Hematopoietic multipotent progenitor cell treated with erythropoietin and hydrocortisone succinate and interleukin-3 and kit ligand, for 17 days (in vitro differentiated cells): ENCODE data around the gene PITX1.

Experiments
- DNase-seq: peaks from one replicate; pipeline ENCODE4 v3.0.0-alpha.2; 2015; ENCODE audit warnings: low spot score

PITX1 gene

DNA sequence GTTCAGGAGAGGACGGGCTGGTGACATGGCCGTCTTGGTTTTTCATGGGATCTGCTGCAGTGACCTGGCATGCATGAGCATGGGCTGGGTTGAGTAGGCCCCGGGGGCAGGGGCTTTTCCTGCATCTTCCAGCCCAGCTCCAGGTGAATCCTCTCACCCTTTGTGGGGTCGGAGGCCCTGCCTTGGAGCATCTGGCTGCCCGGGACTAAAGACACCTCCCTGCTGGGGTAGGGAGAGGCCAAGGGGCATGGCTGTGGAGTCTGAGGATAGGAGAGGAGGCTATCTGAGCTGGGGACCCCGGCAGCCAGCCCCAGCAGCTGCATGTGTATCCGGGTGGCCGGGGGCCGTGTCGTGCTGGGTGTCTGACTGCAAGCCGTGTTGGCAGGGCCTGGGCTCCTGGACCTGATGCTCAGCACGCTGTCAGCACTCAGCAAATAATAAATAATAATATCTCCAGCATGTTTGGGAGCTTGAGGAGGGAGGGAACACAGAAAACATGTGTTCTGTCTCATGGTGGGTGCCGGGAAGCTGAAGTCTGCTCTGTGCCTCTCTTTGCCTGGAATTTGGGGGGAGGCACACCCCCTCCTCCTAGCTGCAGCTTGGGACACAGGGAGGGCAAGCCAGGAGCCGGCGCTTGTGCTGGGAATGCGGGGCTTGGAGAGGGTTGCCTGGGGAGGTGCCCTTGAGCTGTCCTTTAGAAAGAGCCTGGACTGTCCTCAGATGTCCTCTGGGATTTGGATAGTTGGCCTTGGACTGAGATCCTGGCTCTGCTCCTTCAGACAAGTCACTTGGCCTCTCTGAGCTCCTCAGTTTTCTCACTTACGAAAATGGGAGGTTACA lies 28.4 kb upstream of the PITX1 start:
- no peak for DNase-seq

DNA sequence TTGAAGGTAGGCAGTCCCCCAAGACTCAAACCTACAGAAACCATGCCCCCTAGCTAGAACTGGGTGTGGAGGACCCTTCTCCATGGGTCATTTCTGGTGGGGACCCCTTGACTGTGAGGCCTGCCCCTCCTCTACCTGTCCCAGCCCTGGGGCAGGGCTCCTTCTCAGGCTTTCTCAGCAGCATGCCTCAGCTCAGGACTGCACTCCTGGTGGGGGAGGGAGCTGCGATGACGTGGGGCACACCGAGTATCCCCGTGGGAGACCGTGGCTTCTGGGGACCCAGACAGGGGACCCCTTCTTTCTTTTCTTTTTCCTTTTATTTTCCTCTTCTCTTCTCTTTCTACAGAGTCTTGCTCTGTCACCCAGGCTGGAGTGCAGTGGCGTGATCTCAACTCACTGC lies 27.0 kb upstream of the PITX1 start:
- DNase-seq: no peak

DNA sequence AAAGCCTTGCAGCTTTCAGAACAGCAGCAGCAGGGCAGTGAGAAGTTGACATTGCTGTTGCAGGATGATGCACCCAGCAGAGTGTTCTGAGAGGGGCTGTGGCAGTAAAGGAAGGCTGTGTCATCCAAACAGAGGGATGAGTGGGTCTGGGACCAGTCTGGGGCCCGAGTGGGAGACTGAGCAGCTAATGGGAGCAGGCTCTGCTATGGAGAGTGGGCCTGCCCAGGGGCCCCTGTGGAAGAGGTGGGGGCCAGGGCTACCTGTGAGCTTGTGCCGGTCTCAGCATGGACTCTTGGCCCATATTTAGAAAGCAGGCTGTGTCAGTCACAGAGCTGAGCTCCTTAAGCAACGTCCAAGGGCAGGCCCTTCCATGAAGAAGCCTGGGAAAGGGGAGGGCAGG lies 26.0 kb upstream of the PITX1 start:
- no peak for DNase-seq

DNA sequence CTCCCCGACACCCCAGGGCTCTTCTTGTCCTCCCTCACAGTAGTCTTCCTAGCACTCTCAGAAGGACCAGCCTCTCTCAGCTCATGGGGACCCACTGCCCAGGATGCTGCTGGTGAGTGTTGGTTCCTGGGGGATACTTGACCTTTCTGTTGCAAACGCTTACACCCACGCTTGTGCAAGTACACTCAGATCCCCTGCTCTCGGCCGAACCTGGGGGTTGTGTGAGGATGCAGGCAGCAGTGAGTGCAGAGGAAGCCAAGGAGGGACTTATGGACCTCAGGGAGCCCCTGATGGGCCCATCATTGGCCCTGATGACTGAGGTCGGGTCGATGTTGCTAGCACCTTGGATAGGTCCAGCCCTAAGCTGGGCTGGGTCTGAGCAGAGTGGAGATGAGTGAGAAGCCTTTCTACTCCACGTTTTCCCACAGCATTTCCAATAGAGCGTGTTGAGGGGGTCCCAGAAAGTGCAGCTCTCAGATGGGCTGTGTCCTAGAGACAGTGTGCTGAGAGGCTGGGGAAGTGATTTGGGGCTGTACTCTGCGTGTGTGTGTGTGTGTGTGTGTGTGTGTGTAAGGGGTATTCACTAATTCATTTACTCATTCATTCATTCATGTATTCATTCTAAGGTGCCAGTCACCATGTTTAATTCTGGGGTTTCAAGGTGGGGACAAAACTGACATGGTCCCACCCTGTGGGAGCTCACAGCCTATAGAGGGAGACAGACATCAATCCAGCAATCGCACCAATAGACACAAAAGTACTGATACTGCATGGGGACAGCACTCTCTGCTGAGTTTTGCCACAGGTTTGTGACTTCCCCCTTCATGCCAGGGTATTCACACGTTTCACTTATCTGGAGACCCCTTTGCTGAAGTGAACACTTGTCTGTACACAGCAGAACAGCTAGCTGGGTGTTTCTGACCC lies 25.2 kb upstream of the PITX1 start:
- no peak for DNase-seq

DNA sequence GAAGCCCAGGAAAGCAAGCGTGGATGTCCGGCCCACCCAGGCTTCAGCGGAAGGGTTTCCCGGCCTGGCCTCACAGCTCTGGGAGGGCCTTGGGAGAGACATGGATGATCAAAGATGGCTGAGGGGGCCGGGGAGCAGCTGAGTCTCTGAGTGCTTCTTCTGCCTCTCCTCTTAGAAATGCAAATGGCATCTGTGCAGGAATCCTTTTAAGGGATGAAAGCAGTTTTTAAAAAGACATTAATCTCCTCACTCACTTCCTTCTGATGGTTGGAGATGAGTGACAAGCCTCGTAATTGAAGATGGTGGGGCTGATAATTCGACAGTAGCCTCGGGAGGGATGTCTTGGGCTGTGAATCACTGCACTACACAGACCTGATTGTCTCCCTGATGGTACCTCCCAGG lies 24.3 kb upstream of the PITX1 start:
- no peak for DNase-seq

DNA sequence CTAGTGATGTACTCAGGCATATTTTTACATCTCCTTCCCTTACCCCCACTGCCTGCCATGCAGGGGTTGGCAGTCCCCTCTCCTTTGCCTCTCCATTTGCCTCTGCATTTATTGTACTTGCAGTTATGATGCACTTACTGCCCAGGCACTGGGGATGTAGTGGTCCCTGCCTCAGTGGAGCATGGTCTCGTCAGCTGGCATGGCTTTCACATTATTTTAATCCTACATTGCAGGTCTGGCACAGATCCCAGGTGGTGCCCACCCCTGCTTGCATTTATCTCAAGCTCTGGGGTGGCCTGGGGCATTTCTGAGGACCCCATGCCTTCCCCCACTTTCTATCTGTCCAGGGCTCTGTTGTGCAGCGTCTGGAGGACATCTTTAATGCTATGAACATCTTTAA lies 23.2 kb upstream of the PITX1 start:
- DNase-seq: no peak

DNA sequence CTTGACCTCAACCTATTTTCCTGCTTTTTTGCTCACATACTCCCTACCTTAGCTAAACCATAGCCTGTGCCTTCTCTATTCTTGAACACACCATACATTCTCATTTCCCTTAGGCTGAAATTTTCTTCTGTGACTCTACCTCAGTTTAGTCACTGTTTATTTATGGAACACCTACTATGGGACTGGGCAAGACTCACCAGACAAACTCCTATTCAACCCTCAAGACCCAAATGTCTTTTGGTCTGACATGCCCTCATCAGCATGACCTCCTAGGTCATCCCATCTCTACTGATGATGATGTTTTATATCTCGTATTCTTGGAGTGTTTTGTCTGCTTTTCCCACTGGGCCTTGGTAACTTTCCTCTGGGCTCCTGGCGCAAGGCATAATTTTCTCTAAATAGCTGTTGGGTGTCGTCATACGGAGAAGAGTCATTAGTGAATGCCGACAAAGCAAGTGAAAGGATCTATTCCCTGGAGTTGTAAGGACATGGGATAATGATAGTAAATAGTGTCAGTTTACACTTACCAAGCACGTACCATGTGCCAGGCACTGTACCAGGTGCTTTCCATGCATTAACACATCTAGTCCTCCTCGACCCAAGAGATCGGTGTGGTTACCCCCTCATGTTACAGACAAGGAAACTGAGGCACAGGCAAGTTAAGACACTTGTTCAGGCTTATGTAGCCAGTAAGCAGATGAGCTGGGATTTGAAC lies 22.4 kb upstream of the PITX1 start:
- DNase-seq: no peak

DNA sequence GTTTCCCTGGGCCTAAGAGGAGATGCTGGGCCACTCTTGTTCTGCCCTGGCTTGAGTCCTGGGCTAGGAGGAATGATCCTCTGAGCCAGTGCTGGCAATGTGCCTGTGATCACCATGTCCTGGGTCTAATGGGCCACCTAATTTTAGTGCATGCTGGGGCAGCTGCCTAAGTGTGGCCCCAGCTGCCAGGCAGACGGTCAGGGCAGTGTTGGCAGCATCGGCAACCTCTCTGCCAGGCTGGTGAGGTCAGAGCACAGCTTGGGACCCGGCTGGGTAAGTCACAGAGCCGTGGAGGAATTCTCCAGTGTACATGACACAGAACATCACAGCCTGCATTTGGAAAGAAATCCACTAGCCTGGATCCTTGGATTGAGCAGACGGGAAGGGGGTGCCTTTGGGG lies 21.4 kb upstream of the PITX1 start:
- no peak for DNase-seq

DNA sequence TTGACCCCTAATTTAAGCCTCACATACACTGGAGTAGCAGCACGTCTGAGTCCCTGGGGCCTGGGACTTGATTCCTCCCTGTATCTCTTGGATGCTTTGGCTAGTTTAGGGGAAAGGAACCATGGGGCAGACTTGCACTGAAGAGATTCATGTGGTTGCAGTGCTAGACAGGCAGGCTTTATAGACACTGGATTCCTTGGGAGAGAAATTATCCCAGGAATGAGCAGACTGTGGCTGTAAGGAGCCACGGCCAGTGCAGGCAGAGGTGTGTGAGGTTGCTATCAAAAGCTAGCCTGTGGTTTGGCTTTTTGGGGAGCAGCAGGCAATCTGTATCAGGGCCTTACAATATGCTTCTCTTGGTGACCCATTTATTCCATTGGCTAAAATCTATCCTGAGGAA lies 20.5 kb upstream of the PITX1 start:
- DNase-seq: no peak

DNA sequence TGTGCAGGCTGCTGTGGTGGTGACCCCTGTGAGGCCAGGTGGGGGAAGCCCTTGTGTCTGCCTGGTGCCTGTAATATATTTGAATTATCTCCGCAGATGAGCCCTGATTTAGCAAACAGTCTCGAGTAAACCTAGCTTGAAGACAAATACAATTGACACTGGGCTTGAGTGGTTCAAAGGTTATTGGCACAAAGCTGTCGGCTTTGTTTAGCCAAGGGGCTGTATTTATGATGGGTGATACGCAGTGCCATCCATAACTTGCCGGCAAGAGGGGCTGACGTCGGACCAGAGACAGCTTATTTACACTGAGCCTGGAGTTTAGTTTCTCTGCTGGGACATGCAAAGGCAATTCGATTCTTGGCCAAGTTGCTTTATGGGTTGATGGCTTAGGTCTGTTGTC lies 20.0 kb upstream of the PITX1 start:
- no peak for DNase-seq

DNA sequence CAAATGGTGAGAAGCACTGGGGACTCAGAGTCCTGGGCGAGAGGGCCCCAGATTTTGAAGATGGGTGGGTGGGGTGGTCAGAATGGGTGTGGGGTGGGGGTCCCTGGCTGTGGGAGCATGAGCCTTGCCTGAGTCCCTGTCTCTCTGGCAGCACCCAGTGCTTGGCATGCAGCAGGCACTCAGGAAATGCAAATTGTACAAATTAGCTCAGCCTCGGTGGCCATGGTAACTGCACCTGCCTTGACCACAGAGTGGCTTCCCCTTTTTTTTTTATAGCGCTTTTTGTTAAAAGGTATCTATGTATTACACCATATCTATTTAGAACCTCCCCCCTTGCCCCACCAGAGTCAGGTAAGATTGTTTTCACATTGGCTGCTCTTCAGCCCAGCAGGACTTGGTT lies 19.2 kb upstream of the PITX1 start:
- DNase-seq: no peak

DNA sequence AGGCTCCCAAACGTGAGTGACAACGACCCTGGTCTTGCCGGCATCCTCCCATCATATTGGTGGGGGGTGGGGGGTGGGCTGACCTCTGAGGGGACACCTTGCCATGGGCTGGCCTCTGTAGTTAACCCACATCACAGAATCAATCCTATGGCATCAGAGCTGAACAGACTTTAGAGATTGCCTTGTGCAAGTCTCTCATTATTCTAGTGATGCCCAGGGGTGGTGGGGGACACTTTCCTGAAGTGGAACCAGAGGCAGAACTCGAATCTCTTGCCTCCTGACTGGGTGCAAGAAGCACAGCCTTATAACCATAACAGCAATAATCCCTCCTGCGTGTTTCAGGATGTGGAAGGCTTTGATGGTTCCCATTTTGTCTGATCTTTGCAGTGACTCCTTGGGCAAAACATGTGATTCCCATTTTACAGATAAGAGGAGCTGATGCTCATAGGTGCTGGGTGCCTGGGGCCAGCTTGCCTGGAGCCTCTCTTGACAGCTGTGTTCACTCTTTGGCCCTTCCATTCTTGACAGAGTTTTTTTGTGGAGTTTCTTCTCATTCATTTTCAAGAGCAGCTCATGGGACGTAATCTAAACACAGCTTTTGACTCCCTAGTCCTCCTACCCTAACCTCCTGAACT lies 18.6 kb upstream of the PITX1 start:
- no peak for DNase-seq

DNA sequence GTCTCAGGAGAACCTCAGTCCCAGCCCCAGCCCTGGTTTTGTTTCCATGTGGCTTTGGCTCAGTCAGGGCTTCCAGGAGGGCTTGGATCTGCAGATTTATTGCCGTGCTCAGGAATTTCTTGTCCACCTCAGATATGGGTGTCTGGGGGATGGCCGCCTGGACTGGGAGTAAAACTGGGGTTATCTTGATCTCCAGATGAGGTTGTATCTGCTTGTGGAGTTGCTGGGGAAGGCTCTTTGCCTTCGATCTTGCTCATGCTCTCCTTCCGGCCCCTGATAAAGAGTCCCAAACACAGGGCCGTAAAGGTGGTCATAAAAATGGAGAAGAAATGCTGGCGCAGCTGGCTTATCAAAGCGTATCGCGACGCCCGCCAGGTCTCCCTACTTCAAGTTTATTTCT lies 17.8 kb upstream of the PITX1 start:
- no peak for DNase-seq

DNA sequence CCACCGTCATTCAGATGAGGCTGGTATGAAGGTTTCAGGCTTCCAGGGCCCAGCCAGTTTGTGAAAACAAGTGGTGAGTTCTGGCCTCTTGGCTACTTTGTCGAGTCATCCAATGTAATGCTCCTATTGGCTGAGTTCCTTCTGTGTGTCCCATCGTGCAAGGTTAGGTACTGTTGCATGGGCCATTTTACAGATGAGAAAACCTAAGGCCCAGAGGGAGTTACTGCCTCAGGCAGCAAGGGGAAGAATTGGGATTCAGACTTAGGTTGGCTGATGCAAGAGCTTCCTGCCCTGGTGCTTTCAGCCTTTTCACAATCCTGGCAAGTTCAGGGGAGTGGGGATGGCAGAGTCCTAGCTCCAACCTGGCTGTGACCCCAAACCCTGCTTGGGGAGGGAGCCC lies 17.4 kb upstream of the PITX1 start:
- DNase-seq: no peak

DNA sequence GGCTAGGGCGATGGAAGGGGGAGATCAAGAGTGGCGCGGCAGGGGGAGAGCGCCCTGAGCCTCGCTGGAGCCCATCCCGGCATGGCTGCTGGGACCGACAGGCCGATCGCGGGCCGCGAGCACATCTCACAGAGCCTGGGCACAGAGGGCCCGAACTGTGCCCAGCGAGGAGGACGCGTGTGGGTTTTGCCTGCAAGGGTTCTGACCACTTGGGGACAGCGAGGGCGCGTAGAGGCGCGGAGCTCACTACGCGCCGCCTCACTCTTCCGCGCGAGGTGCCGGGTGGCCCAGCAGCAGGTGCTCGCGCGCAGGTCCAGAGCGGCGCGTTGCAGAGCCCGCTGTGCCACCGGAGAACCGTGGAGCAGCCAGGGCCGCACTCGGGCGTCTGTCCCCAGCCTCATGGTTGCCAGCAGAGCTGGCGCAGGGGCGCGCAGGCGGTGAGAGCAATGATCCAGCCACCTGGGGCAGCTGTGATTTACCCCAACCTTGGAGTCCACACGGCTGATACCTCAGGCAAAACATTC lies 16.3 kb upstream of the PITX1 start:
- no peak for DNase-seq

DNA sequence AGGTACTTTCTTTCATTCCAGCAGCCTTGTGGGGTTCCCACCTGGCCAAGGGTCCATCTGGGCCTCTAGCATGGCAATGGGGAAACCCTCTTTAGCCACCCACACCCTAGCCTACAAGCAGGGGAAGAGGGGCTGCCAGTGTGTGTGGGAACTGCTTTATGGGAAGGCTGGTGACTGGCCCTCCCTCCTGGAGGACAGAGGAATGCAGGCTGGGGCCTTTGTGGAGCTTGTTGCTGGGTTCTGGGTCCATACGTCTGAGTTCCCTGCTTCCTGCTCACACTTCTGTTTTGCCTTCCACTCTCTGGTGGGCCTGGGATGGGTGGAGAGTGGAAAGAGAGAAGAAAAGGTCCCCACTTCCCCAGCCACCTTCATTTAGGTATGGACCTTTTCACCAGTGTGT lies 14.9 kb upstream of the PITX1 start:
- no peak for DNase-seq

DNA sequence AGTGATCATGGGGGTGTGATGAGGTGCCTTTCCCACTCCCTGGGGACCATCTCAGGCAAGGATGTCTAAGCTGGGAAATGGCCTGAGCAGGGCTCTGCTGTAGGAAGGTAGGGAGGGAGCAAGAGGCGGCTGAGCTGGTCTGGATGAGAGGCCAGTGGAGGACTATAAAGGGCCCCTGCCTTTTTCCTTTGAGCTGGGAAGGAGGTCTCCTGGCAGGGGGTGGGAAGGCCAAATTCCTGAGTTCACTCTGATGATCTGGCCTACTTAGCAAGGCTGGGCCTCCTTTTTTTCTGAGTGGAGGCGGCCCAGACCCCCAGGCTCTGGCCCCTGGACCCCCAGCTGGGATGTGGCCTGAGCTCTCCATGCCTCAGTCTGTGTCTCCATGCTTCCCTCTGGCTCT lies 14.3 kb upstream of the PITX1 start:
- no peak for DNase-seq

DNA sequence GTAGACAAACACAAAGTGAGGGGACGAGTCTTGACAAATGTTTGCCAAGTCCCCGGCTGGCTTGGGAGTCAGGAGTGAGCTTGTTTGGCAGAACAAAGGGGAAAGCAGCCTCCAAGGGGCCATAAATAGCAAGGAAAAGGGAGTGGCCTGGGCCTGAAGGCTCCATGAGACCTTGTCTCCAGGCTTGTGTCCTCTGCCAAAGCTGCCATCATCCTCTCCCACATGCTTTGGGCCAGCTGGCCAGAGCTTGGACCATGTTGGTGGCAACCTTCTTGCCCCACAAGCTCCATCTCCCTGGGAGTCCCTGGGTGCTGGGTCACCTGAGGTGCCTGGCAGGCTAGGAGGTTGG lies 13.3 kb upstream of the PITX1 start:
- DNase-seq: no peak

DNA sequence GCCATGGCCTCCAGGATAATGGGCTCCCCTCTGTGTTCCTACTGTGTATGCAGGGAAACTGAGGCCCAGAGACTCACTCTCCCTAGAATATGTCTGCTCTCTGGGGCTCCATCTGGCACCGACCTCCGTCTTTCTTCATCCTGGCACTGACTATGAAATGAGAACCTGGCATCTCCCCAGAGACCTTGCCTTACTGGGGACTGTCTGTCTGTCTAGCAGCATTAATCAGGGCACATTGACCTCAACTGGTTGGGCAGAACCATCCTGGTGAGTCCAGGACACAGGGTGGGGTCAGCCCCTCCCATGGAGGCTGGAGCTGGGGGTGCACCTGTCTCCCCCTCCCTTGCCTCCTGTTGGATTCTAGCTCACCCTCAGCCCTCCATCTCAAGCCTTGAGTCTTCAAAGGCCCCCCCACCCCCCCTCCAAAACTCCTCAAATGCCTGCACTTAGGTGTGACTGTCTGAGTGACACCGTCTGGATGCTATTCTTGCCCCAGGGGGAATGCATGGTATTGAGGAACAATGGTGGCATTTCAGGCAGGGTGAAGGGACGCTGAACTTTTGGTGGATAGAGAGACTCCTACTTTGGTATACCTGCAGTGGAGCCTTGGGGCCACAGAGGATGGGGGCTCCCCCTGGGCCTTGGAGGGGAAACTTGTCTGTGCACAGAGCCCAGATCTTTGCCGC lies 12.8 kb upstream of the PITX1 start:
- DNase-seq: no peak

DNA sequence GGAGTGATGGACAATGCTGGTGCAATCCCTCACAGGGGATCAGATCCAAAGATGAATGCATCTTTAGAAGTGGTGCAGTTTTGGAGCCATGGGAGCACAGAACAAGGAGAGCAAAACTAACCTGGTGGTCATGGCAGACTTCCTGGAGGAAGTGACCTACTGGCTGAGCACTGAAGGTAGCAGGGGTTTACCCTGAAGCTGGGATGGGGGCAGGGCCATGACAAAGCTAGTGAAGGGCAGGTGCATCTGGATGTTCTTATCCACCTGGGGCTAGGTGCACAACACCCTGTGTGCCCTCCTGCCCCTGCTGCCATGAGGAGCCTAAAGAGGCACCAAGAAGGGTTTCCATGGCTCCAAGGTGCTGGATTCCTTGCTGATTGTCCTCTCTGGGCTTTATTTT lies 11.5 kb upstream of the PITX1 start:
- DNase-seq: no peak

DNA sequence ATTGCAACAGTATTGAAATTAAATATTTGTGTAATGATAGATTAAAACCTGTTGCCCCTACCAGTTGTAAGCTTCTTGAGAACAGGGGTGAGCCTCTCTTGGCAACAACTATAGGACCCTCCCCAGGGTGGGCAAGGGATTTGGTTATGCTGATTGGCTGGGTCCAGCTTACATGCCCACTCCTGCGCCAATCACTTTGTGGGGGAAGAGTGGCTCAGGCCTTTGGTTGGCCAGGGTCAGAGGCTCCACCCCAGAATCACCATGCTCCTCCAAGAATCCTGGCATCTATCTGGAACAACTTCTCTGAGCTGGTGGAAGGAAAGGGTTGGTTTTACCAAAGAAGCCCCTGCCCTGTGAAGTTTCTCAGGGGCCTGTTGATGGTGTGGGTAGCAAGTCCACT lies 8.6 kb upstream of the PITX1 start:
- no peak for DNase-seq

DNA sequence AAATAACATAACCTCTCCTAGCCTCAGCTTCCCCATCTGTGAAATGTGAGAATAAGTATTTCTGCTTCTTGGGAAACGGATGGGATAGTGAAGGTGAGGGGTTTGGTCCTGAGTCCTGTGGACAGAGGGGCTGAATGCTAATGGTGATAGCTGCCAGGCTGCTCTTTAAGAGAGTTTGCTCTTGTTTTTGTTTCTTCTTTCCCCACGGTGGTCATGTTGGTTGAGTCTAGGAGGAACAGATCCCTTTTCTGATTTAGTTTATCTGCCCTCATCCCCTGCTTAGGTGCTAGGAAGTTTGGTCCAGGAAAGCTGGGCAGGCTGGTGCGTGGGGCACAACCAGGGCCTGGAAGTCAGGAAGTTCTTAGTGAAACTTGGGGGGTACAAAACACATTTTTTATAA lies 7.7 kb upstream of the PITX1 start:
- no peak for DNase-seq
